HG03139 (cell line): ENCODE measurements around the gene SUPT5H.

Experiments
- ATAC-seq: cut with Tn5 transposase; IDR thresholded peaks from one replicate; pipeline ENCODE4 v1.9.1; 2021; ENCODE audit not compliant: unreplicated experiment

The SUPT5H gene

GRCh38 chr19:39445196-39446111 is at the start of gene SUPT5H:
Gene SUPT5H, plus strand, starts transcription at chr19:39445582. Its CDS starts 309 bp downstream, at chr19:39445891.
- ATAC-seq = peak; percentile 79

GRCh38 chr19:39397360-39398296 is 47.8 kb upstream of the SUPT5H start:
- ATAC-seq = peak; percentile 34

- ATAC-seq = no peak
Measured at GRCh38 chr19:39398297-39398864, 47.0 kb upstream of the SUPT5H start.

- no peak for ATAC-seq
Measured at GRCh38 chr19:39399668-39400050, 45.7 kb upstream of the SUPT5H start.

GRCh38 chr19:39400061-39400460 is 45.3 kb upstream of the SUPT5H start:
- ATAC-seq = no peak

GRCh38 chr19:39401070-39401548 is 44.3 kb upstream of the SUPT5H start:
- no peak for ATAC-seq

GRCh38 chr19:39401549-39402345 is 43.6 kb upstream of the SUPT5H start:
- ATAC-seq = no peak

GRCh38 chr19:39402346-39403300 is 42.8 kb upstream of the SUPT5H start:
- no peak for ATAC-seq

- ATAC-seq = no peak
Measured at GRCh38 chr19:39403331-39404312, 41.8 kb upstream of the SUPT5H start.

- ATAC-seq = no peak
Measured at GRCh38 chr19:39405261-39405957, 40.0 kb upstream of the SUPT5H start.

- no peak for ATAC-seq
Measured at GRCh38 chr19:39405958-39406655, 39.3 kb upstream of the SUPT5H start.

- no peak for ATAC-seq
Measured at GRCh38 chr19:39406656-39407409, 38.5 kb upstream of the SUPT5H start, which contains the start of gene ZFP36. Gene ZFP36, plus strand, starts transcription at chr19:39406847. Its CDS starts 58 bp downstream, at chr19:39406905.

GRCh38 chr19:39407410-39407659 is 38.0 kb upstream of the SUPT5H start:
- ATAC-seq = no peak

GRCh38 chr19:39407660-39408391 is 37.6 kb upstream of the SUPT5H start:
- ATAC-seq = no peak

GRCh38 chr19:39408392-39409207 is 36.8 kb upstream of the SUPT5H start:
- ATAC-seq = no peak
